ENCODE data around the gene TAF15.

TAF15 gene

GRCh38 chr17:35825206-35825605, 15.9 kb downstream of the TAF15 start:
- Mint-ChIP-seq H3K4me3 (no peak overlapping the region), H3K27me3 (no peaks in the 10 kb centered on the region), H3K4me1 (ENCODE audit: low read depth) (peaks cover 5% of the 10 kb centered on the region), H3K27ac (no peak overlapping the region), H3K36me3 (ENCODE audit: low read depth) (peaks cover 89% of the 10 kb centered on the region), H3K9me3 (no peaks in the 10 kb centered on the region)
- no peak for DNase-seq

DNA sequence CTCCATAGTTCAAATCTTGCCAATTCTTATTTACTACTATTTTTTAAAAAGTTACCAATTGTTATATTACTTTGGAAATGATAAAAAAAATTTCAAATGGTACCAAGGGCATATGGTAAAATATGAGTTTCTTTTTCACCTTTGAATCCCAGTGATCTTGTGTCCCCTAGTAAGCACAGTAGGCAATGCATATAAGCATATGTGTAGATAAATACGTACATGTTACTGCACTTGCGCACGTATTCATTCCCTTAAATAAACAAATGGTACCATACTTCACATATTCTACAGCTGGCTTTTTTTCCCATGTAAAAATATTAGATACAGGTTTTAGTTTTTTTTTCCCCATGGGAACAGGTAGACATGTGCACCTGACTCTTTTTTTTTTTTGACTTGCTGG, 31.8 kb downstream of the TAF15 start:
- DNase-seq: no peak
- H3K4me3 Mint-ChIP-seq: no peak overlapping the region
- H3K27ac Mint-ChIP-seq: no peak overlapping the region
- peaks cover 10% of the 10 kb centered on the region for H3K4me1 Mint-ChIP-seq (ENCODE audit: low read depth)
- H3K36me3 Mint-ChIP-seq (ENCODE audit: low read depth): peaks cover 88% of the 10 kb centered on the region
- H3K9me3 Mint-ChIP-seq: no peaks in the 10 kb centered on the region
- H3K27me3 Mint-ChIP-seq: no peaks in the 10 kb centered on the region

DNA sequence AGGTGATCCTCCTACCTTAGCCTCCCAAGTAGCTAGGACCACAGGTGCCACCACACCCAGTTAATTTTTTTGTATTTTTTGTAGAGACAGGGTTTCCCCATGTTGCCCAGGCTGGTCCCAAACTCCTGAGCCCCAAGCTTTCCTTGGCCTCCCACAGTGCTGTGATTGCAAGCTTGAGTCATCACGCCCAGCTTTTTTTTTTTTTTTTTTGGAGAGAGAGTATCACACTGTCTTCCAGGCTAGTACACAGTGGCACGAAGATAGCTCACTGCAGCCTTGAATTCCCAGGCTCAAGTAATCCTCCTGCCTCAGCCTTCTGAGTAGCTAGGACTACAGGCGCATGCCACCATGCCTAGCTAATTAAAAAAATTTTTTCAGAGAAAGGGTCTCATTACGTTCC, 32.2 kb downstream of the TAF15 start:
- Mint-ChIP-seq H3K36me3 (ENCODE audit: low read depth) (peaks cover 88% of the 10 kb centered on the region), H3K4me1 (ENCODE audit: low read depth) (peaks cover 13% of the 10 kb centered on the region), H3K27me3 (no peaks in the 10 kb centered on the region), H3K9me3 (no peaks in the 10 kb centered on the region), H3K4me3 (no peak overlapping the region), H3K27ac (peak overlapping the region; percentile 74)
- DNase-seq: no peak

- peaks cover 16% of the 10 kb centered on the region for H3K4me1 Mint-ChIP-seq (ENCODE audit: low read depth)
- DNase-seq: no peak
- H3K27me3 Mint-ChIP-seq: no peaks in the 10 kb centered on the region
- H3K36me3 Mint-ChIP-seq (ENCODE audit: low read depth): peaks cover 88% of the 10 kb centered on the region
- no peak overlapping the region for H3K4me3 Mint-ChIP-seq
- H3K27ac Mint-ChIP-seq: peak overlapping the region; percentile 74
- no peaks in the 10 kb centered on the region for H3K9me3 Mint-ChIP-seq
Measured at GRCh38 chr17:35842239-35842638, 33.0 kb downstream of the TAF15 start.

GRCh38 chr17:35843698-35844097, 34.4 kb downstream of the TAF15 start:
- H3K36me3 Mint-ChIP-seq (ENCODE audit: low read depth): peaks cover 88% of the 10 kb centered on the region
- no peaks in the 10 kb centered on the region for H3K9me3 Mint-ChIP-seq
- no peak overlapping the region for H3K4me3 Mint-ChIP-seq
- H3K27me3 Mint-ChIP-seq: no peaks in the 10 kb centered on the region
- peak overlapping the region; percentile 2 for H3K27ac Mint-ChIP-seq
- peaks cover 14% of the 10 kb centered on the region for H3K4me1 Mint-ChIP-seq (ENCODE audit: low read depth)
- DNase-seq: no peak

DNA sequence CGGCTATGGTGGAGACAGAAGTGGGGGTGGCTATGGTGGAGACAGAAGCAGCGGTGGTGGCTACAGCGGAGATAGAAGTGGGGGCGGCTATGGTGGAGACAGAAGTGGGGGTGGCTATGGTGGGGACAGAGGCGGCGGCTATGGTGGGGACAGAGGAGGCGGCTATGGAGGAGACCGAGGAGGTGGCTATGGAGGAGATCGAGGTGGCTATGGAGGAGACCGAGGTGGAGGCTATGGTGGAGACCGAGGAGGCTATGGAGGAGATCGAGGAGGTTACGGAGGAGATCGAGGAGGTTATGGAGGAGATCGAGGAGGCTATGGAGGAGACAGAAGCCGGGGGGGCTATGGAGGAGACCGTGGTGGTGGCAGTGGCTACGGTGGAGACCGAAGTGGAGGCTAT, 35.3 kb downstream of the TAF15 start:
- Mint-ChIP-seq H3K4me3 (no peak overlapping the region), H3K4me1 (ENCODE audit: low read depth) (peaks cover 15% of the 10 kb centered on the region)

GRCh38 chr17:35846055-35846809, 36.9 kb downstream of the TAF15 start:
- DNase-seq: no peak
- H3K36me3 Mint-ChIP-seq (ENCODE audit: low read depth): peaks cover 89% of the 10 kb centered on the region

More for the DNA sequence above, 35.3 kb downstream of the TAF15 start:
- H3K9me3 Mint-ChIP-seq: no peaks in the 10 kb centered on the region
- no peaks in the 10 kb centered on the region for H3K27me3 Mint-ChIP-seq
- DNase-seq: no peak
- H3K36me3 Mint-ChIP-seq (ENCODE audit: low read depth): peaks cover 93% of the 10 kb centered on the region
- H3K27ac Mint-ChIP-seq: peak overlapping the region; percentile 35

DNA sequence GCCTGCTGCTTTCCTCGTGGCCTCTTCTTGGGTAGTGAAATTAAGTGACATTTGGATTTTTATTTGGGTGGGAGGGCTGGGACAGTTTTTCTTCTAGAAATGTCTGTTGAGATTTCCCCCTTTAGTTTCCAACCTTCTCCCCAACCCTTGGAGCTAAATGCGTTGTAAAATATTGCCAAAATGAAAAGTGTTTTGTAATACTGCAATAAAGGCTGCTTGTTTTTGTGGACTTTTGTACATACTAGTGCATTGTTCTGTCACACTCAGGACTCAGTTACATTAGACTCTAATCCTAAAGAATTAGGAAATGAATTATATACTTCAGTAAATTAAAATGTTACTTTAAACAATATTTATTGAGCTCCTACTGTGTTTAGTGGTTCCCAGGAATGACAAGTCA, 37.7 kb downstream of the TAF15 start:
- no peak overlapping the region for H3K4me3 Mint-ChIP-seq
- H3K36me3 Mint-ChIP-seq (ENCODE audit: low read depth): peaks cover 85% of the 10 kb centered on the region
- DNase-seq: no peak
- no peaks in the 10 kb centered on the region for H3K9me3 Mint-ChIP-seq
- peaks cover 14% of the 10 kb centered on the region for H3K4me1 Mint-ChIP-seq (ENCODE audit: low read depth)
- H3K27ac Mint-ChIP-seq: peak overlapping the region; percentile 77
- no peaks in the 10 kb centered on the region for H3K27me3 Mint-ChIP-seq

More at GRCh38 chr17:35846055-35846809, 36.9 kb downstream of the TAF15 start:
- peaks cover 14% of the 10 kb centered on the region for H3K4me1 Mint-ChIP-seq (ENCODE audit: low read depth)
- no peaks in the 10 kb centered on the region for H3K9me3 Mint-ChIP-seq
- H3K27me3 Mint-ChIP-seq: no peaks in the 10 kb centered on the region
- no peak overlapping the region for H3K4me3 Mint-ChIP-seq
- peak overlapping the region; percentile 77 for H3K27ac Mint-ChIP-seq

DNA sequence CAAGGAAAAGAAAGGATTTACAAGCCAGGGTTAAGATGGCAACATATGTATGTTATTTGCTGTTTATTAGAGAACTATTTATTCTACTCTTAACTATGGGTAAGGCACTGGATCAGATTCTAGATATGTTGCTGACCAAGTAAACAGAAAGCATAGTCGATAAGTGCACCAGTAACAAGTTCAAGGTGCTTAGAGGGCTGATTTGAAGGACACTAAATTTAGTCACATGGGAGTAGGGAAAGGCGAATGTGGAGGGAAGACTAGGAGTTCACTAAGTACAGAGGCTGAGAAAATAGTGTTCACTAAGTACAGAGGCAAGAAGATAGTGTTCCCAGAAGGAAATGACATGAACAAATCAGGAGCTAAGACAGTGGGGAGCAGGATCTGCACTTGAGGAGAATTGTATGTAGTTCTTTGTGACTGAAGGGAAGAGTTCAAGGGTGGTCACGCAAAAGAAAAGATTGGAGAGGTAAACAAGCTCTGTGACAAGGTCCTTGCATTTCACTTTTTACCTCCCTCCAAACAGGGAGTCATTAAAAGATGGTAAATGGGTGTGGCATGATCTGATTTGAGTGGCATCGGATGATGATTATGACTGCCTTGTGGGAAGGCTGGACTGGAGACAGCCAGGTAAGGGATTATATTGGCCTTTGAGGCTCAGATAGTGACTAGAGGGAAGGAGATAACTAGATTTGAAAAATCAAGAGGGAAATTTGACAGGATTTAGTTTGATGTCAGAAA, 38.5 kb downstream of the TAF15 start:
- DNase-seq: no peak
- peak overlapping the region; percentile 30 for H3K27ac Mint-ChIP-seq
- peaks cover 84% of the 10 kb centered on the region for H3K36me3 Mint-ChIP-seq (ENCODE audit: low read depth)
- H3K4me1 Mint-ChIP-seq (ENCODE audit: low read depth): peaks cover 14% of the 10 kb centered on the region
- no peaks in the 10 kb centered on the region for H3K9me3 Mint-ChIP-seq
- no peak overlapping the region for H3K4me3 Mint-ChIP-seq
- no peaks in the 10 kb centered on the region for H3K27me3 Mint-ChIP-seq

DNA sequence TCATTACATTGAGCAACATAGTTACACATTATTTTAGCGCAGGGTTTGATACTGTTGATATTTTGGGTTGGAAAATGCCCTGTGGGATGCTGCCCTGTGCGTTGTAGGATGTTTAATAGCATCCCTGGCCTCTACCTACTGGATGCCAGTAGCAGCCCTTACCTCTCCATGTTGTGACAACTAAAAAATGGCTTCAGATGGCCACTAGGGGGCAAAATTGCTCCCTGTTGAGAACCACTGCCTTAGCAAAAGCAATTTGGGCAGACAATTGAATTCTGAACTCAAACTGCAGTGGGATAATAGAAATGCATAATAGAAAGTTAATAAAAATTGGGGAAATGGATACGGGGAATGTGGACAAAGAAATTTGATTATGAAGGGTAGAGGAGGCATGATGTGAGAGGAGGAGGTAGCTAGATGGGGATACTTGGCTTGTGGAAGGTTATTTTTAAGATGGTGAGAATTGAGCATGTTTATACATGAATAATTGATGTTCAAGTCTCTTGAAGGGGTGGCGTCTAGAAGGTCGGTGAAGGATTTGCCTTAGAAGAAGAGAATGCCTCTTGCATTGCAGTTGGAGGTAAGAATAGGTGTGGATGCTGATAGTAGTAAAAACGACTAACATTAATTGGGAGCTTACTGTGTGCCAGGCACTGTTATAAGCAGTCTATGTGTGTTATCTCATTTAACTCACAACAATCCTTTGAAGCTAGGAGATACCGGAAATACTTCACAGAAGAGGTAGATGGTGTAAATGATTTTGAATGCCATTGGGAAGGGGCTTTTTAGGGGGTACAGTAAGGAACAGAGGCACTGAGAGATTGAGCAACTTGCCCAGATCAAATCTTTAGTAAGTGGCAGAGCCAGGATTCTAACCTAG, 40.4 kb downstream of the TAF15 start:
- peaks cover 78% of the 10 kb centered on the region for H3K36me3 Mint-ChIP-seq (ENCODE audit: low read depth)
- peak overlapping the region; percentile 30 for H3K27ac Mint-ChIP-seq
- H3K27me3 Mint-ChIP-seq: no peaks in the 10 kb centered on the region
- peaks cover 15% of the 10 kb centered on the region for H3K4me1 Mint-ChIP-seq (ENCODE audit: low read depth)
- H3K4me3 Mint-ChIP-seq: no peak overlapping the region
- H3K9me3 Mint-ChIP-seq: no peaks in the 10 kb centered on the region
- DNase-seq: peak; percentile 37

DNA sequence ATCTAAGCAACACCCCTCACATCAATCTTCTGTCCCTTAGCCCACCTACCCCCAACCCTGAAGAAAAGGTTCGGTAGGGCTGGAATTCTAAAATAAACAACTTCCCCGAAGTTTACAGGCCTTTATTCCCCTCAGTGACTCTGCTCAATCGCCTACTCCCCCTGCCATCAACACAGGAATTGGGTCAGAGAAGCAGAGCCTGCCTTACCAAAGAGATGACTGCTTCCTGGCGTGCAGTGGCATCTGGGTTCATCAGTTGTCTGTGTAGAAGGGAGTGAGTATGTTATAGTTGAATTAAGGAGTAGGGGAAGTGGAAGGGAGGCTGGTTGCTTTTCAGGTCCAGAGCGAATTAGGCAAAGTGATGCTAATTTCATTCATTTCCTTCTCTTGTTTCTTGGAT, 46.7 kb downstream of the TAF15 start:
- Mint-ChIP-seq H3K9me3 (no peaks in the 10 kb centered on the region), H3K27me3 (no peaks in the 10 kb centered on the region), H3K4me1 (ENCODE audit: low read depth) (peaks cover 14% of the 10 kb centered on the region), H3K27ac (peak overlapping the region; percentile 9), H3K4me3 (no peak overlapping the region), H3K36me3 (ENCODE audit: low read depth) (peaks cover 36% of the 10 kb centered on the region)
- no peak for DNase-seq

DNA sequence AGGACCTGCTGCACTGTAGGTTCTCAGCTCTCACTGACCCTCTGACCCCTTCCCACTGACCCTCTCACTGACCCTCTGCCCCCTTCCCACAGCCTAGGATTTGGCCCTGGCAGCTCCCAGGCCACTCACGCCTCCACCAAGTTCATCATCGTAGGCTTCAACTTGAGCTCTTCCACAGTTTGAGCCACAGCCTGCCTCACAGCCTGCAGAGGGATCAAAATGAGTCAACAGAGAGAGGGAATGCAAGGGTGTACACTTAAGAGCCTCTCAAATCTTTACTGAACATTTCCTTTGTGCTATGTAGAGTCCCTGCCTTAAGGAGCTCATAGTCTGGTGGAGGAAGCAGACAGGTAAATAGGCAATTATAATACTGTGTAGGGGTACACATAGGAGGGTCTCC, 47.3 kb downstream of the TAF15 start:
- Mint-ChIP-seq H3K4me1 (ENCODE audit: low read depth) (peaks cover 14% of the 10 kb centered on the region), H3K27ac (peak overlapping the region; percentile 31), H3K36me3 (ENCODE audit: low read depth) (peaks cover 30% of the 10 kb centered on the region), H3K27me3 (no peaks in the 10 kb centered on the region), H3K9me3 (no peaks in the 10 kb centered on the region), H3K4me3 (no peak overlapping the region)
- no peak for DNase-seq

DNA sequence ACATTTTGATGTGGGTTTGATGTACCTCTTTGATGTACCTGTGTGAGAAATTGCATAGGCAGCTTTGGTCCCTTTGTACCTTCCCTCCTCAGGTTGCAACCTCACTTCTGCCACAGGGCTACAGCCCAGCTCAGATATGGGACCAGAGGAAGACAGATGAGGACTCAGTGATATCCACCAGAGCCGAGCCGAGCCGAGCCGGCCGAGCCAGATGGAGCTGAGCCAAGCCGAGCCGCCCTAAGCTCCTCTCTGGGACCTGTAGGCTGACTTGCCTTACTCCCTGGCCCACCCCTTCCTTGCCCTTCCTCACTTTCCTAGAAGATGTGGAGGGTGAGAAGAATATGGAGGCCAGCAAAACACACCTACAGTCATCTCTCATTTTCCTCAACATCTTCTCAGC, 55.6 kb downstream of the TAF15 start:
- no peaks in the 10 kb centered on the region for H3K9me3 Mint-ChIP-seq
- no peaks in the 10 kb centered on the region for H3K27me3 Mint-ChIP-seq
- H3K36me3 Mint-ChIP-seq (ENCODE audit: low read depth): no peaks in the 10 kb centered on the region
- no peak for DNase-seq
- H3K4me1 Mint-ChIP-seq (ENCODE audit: low read depth): peaks cover 18% of the 10 kb centered on the region
- H3K4me3 Mint-ChIP-seq: no peak overlapping the region
- H3K27ac Mint-ChIP-seq: no peak overlapping the region
